ENCODE results near the gene G6PC3.
"Not testable (repeated sequence)": the region's sequence is repeated elsewhere in the genome, so short reads cannot be mapped to it uniquely, and the experiment has no call there.

The G6PC3 gene

DNA sequence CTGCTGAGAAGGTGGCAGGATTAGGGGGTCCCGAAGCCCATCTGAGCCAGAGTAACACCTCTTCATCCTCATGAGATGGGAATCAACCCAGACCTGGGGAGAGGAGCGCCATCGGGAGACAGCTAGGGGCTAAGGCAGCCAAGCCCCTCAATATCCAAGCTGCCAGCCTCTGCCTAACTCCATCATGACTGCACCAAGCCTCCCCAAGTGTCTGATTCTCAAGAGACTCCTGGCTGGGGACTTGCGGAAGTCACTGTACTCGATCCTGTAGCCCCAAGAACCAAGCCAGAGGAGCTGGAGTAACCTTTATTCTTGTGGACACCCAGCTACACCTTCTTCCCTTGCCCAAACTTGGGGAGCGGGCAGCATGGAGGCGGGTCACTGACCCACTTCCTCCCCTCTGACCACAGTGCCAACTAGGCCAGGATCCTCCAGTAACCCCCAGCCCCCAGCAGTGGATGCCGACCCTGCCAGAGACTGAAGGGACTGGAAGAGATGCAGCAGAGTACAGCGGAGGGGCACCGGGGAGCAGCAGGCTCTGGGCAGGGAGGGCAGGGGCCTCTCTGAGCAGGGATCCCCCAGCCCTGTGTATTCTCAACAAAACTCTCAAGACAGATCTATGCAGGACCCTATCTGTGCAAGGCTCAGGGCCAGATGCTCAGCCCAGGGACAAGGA, 39.6 kb downstream of the G6PC3 start:
- no peak for DNase-seq

DNA sequence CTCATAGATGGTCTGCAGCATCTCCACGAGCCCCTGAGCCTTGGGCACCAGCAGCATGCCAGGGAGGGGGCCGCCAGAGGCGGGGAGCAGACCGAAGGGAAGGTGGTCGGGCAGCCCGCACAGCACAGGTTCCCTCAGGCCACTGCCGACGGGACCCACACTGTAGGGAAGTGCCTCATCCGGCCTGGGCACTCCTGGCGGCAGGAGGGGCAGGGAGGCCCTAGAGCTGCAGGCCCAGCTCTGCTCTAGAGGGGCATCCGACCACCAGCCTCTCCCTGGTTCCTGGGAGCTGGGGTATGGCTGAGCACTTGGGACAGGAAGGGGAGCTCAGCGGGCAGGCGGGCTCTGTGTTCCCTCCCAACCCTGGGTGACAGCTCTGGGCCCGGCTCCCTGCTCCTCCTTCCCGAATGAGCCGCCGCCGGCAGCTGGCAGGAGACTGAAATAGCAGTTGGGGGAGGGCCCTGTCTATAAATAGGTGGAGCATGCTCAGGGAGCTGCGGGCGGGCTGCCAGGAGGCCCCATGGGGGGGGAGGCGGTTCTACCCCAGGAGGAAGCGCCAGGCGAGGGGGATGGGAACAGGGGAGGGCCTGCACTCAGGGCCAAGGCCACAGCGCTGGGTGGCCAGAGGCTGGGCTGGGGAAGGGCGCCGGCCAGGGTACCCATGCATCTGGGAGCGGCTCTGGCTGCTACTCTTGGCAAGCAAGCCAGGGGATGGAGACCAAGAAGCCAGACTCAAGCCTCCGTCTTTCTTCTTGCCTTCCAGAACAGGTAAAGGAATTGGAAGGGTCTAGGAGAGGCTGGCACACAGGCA, 40.5 kb downstream of the G6PC3 start:
- DNase-seq, result peak; percentile 93 to 97 (median 94)

DNA sequence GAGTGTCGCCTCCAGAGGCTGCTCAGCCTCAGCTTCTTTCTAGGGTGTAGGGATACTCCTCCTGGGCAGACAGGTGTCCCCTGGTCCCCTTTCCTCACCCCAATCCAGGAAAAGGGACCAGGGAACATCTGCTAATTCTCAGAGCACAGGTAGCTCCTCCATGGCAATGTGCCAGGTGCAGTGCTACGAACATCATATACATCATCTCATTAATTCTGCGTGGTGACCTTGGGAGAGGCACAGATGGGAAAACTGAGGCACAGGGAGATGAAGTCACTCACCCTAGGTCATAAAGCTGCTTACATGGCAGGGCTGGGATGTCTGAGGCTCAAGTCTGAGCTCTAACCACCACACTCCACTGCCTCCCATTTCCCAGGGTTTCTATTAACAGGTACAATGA, 41.2 kb downstream of the G6PC3 start:
- DNase-seq, result peak in 1 of 3 experiments; percentile 58

DNA sequence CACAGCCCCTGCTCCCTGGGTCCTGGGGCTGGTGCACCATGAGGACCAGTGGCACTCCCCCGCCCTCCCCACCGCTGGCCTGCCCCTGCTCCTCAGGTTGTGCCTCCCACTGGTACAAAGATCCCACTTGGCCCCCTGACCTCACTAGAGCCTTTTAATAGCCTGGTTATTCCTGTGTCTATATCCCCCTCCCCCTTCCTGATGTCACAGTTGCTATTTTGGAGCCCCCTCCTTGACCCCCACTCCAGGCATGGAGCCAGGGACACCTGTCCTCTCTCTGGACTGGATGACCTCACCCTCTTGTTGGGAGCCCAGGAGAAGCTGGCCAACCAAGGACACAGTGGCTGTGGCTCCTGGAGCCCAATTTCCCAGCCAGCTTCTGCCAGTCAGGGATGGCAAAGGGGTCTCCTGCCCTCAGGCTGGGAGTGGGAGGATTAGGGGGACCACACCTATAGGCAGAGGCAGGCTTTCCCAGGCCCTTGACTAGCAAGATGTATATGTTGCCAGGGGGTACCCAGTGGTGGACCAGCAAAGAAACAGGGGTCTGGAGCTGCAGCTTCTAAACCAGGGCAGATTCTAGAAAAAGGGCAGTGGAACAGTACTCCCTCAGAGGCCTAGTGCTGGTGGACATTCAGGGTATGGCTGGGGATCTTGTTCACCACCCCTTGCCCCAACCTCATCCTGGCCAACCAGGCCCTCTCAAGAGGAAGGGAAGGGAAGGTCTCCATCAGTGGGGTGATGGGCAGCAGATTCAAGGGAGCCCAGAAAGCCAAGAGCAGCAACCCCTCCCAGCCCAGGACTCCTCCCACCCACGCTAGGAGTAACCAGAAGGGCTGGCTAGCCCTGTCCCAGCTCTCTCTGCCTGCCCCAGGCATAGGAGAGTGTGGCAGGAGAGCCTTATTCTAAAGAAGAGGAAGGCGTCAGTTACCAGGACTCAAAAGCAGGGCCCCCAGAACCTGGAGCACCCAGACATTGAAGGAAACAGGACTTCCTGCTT, 42.0 kb downstream of the G6PC3 start:
- peak in 1 of 3 experiments; percentile 40 for DNase-seq

DNA sequence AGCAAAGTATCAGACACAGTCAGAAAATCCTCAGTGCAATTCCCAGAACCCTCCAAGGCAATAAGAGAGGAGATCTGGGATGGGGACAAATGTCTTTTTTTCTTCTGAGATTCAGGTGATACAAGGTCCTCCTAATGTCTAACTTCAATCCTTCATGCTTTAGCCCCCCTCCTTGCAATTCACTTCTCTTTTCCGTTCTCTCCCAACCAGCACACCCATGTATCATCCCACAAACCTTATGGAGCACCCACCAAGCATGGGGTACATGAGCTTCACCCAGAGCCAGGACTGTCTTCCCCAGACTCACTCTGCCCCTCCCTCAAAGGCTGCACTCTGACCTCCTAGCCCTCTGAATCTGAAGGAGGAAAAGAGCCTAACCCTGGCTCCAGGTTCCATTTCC, 42.8 kb downstream of the G6PC3 start:
- no peak for DNase-seq

DNA sequence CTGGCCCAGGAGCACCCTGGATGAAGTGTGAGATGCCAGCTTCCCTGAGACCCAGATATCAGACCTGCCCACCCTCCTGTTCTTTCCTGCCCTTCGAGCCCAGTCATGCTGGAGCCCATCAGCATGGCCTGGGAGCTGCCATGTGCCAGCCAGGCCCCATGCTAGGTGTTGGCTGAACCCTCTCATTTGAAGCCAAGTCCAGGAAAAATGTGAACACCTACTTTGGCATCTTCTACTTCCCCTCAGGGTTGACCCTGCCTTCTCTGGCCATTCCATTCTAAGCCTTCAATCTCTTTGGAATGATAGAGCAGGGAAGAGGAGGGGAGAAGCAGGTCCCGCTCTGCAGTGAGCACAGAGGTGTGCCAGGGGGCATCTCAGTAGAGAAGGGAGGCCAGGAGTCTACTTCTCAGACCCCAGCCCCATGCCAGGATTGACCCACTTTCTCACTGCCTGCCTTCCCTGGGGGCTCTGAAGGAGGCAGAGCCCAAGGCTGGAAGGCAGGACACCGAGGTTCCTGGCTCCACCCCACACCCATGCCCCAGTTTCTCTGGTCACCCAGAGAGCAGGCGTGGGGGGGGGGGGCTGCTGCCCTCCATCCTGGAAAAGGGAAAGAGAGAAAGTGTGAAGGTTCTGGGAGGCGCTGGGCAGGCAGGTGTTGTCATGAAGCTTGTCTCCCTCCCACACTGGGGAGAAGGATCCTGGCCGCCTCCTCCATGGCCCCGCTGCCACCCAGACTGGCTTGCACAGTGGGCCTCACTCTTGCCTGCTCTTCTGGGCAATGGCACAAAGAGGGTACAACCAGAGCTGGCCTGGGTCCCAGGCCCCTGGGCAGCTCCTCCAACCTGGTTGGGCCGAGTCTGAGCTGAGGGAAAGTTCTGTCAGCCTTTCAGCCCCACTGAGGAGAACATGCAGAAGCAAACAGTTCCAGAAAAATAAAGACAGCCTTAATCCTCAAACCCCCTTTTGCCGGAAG, 43.6 kb downstream of the G6PC3 start:
- DNase-seq, result no peak

DNA sequence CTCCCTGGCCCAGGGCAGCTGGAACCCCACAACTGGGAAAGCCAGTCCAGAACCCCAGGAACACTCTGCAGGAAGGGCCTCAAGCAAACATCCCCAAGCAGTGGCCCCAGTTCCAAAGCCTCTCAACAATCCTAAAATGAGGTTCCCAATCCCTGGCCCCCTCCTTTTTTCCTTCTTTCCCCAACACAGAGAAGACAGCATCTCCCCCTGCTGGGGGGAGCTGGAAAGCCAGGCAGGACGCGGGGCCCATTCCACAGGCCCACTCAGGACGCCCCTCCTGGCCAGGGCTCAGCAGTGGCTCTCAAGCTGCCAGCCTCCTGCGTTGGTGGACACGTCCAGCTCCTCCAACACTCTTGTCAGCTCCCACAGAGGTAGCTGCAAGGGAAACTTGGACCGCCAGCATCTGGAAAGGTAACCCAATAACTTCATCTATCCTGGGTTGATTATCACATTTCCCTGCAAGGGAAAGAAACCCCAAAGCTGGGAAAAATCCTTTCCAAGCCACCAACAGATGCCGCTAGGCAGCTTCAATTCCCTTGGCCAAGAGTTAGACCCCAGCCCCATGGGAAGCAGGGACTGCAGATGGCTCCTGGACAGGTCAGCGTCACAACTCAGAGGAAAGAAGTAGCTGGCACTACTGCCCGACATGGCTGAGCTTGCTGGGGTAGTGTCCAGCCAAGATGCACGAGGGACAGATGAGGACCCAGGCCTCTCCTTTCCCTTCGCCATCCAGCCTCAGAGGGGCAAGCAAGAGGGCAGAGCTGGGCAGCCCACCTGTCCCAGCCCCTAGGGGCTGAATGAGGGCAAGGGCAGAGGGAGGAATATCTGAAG, 45.3 kb downstream of the G6PC3 start:
- DNase-seq, result peak in 2 of 3 experiments; percentile 17 to 48

DNA sequence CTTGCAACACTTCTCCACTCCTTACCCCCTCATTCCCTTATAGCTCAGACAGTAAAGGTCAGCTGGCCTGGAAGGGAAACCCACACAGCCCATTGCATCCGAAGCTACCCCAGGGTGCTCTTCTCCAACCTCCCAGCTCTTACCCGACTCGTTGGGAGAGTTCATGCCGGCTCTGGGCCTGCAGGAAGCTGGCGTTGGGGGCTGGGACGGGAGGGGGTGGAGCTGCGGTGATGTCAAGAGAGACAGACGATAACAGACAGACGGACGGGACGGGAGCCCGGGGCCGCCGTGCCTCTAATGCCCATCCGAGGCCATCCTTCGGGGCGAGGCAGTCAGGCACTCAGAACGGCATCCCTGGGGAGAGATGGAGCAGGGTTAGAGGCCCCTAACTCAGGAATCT, 46.8 kb downstream of the G6PC3 start:
- DNase-seq, result no peak

DNA sequence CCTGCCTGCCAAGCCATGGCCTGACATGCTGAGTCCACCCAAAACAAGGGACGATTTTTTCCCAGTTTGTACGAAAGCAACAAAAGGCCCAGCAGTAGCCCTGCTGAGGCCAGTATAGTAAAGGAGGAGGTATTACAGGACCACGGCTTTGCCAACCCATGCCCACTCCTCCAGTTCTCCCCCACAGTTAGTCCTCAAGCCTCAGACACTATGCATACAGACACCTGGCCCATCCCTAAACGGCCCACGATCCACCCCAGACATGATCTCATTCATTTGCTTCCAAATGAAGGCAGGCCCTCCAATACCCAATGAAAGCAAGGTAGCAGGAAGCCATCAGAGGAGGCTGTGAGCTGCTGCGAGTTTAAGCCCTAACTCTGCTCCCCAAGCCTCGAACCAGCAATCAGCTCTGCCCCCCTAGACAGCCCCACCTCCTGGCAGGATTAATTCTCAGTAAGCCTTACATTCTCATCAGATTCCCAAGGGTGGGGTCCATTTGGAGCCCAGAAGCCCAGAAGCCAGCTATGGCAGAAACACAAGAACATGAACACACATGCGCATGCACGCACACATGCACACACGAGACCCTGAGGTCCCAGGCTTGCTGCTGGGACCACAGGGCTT, 48.0 kb downstream of the G6PC3 start:
- no peak for DNase-seq

DNA sequence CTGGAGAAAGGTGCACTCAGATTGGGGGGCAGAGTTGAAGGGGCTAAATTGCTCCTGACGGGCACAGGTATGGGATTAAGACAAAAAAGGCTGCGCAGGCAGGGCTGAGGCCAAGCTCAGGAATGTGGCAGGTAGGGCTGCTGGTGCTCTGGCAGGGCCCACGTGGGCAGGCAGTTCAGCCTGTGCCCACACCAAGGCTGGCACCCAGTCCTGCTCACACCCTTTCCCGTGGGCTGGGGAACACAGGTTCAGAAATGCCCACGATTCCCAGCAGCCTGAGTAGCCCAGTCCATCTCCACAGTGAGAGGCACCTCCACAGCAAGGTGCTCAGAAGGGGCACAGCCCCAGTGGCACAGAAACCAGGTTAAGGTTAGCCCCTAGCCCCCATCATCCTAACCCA, 48.5 kb downstream of the G6PC3 start:
- no peak for DNase-seq

DNA sequence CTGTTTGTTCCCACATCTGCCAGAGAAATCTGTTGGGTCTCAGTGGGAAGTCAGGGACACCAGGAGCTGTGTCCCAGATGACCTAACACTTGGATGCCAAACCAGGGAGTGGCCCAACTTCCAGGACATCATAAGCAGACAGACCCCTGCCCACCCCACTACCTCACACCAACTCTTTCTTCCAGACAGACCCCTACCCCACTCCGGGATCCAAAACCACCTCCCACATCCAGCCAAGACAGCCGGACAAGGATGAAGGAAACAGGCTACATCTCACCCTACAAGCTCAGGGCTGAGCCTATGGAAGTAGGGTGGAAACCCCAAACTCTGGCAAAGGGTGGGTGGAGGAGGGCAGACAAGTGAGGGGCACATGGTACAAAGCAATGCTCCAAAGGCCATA, 49.3 kb downstream of the G6PC3 start:
- no peak for DNase-seq

DNA sequence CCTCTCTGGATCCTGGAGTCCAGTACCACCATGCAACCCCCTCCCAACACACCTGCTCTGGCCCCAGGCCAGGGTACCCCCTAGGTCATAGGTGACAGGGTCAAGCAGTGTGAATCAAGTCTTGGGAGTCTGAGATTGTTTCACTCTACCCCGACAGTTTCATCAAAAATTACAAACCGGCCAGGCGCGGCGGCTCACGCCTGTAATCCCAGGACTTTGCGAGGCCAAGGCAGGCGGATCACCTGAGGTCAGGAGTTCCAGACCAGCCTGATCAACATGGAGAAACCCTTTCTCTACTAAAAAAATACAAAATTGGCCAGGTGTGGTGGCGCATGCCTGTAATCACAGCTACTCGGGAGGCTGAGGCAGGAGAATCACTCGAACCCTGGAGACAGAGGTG, 49.7 kb downstream of the G6PC3 start:
- DNase-seq, result not testable (repeated sequence)

DNA sequence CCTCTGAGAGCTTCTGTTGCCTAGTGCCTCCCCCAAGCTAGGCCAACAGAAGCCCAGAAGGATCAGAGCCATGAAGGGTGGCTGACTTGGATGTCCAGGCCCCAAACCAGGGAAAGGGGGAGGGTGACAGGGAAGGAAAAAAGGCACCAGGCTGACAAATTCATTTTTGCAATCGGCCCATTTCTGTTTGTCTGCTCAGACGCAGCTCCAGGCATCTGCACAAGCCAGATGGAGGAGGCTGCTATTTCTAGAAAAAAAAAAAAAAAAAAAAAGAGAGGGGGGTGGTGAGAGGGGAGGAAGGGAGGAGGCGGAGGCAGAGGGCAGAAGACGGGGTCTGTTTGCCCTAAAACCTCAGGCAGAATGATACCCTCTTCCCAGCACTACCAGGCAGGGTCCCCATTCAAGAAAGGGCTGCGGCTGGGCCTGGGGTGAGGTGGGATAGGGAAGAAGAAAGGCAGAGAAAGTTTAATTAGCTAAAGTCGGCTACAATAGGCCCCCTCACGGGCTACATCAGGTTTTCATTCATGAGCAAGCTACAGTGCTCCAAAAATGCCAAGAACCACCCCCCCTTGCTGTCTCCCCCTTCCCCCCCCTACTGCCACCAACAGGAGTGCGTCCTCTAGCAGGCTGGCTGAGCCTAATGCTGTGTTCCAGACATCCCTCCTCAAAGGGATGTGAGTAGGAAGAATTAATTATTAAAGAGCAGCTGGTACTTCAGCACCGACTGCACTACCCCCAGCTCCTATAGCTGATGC, 50.5 kb downstream of the G6PC3 start:
- DNase-seq, result peak in 2 of 3 experiments; percentile 18 to 61

DNA sequence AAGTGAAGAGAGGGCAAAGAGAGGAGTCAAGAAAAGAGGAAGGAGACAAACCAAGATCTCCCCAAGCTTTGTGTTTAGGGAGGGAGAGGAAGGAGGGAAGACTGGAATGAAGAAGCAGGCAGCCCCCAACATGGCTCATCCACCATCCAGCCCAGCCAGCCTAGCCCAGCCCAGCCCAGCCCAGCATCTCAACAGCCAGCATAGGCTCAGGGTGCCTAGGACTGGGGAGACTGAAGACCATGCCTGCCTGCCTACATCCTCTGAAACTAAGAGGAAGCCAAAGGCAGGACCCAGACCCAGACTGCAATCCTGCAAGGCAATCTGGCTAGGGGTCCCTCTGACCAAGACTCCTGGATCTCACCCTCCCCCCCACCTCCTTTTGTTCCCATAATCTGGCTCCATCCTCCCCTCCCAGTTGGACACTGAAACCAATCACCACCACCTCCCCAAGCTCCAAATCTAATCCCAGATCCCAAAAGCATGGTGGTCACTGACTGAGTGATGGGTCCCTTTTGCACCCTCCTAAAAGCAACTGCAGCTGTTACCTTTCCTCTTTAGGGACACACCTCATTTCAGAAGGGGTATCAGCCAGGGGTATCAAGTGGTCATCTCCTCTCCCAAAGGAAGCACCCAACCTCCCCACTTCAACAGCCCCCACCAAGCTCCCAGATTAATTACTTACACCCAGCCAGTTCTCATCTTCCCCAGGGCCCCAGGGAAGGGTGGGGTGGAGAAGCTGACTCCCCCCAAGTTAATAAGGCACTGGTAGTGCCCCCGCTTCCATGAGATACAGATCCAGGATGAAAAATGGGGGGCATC, 51.7 kb downstream of the G6PC3 start:
- no peak for DNase-seq

DNA sequence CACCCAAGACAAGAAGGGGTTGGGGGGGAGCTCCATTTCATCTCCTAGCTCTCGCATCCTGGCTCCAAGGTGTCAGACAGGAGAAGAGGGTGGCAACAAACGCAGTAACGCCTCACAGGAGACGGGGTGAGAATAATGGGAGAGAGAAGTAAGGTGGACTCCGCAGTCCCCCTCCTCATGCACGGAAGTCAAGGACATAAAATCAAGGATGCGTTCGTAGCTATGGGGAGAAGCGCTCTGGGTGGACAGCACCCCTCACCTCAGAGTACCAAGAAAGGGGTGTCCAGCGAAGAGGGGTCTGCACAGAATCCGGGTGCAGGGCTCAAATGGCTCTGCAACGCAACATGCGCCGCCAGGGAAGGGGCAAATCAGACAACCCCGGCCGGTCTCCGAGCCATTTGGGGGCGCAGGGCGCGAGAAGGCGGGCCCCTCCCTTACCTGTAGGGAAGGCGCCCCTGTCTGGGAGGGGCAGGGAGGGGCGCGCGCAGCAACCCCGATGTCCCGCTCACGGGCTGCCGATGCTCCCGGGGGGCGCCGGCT, 52.4 kb downstream of the G6PC3 start:
- peak in 1 of 3 experiments; percentile 58 for DNase-seq

DNA sequence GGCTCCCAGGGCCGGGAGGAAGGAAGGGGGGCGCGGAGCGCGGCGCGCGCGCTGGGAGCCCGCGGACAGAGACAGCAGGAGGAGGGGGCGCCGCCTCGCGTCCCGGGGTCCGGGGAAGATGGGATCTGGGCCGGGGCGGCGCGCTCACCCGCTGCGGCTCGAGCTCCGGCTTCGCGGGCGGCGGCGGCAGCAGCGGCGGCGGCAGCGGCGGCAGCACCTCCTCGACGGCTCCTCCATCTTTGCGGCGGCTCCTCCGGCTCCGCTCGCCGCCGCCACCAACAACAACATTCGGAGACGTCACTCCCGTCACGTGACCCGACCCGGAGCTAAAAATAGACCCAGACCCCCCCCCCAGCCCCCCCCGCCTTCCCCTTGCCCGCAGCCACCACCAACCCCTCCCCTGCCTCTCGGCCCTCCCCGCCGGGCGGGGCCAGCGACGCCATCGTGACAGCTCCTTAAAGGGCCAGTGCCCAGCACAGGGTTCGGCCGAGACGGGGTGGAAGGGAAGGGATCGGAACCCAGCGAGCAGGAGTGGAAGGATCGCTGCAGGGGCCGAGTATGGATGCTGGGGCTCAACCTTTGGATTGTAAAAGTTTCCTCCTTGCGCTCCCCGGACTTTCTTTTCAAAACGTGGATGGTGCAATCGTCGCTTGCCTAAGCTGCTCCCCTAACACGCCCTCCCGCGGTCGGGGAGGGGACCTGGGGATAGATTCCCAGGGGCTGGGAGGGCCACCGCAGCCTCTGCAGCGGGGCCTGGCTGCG, 53.0 kb downstream of the G6PC3 start, which contains the start of gene HDAC5:
HDAC5 (minus strand) TSS at position 286 of the 762 bp plus-strand sequence. CDS start 6,126 bp downstream, outside the sequence.
- peak; percentile 93 to 96 (median 94) for DNase-seq

DNA sequence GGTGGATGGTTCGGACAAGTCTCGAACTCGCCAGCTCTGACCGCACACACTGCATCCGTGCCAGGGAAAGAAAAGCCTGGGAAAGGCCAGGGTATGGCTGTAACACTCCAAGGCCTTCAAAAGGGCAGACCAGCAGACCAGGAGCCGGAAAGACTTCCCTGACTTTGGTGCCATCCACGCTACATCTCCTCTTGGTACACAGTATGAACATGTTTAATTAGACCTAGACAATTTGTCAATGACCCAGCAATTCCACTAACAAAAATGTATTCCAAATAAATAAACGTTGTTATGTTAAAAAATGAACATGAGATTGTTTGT, 53.5 kb downstream of the G6PC3 start:
- DNase-seq, result no peak

Measured in NCI-H1417 (cell line).